ENCODE measurements around the gene STIM2. TPM values are rescaled to one million over a fixed set of nuclear protein-coding genes. Genes with fewer than 3 reads are reported as not detected.

STIM2 gene
- total RNA-seq, 2 donors from 2014 or later: 23.2 to 24.5 TPM

DNA sequence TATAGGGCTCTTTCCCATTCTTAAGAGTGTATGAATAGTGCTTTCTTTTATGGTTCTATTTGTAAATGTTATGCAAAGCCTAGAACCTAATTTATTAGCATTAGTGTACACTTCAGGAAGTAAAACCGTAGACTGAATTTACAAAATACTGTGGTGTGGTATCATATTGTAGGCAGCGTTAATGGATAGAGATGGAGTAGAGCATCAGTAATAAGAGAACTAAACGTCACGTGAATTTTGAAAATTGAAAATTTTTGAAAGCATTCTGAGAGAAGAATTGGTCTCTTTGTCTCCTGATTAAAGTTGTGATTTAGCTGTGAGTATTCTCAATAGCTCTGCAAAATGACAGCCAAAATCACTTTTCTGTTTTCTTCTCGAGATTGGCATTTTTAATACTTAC, 2.9 kb downstream of the STIM2 start:
- Mint-ChIP-seq H3K36me3 (ENCODE audit: low read depth) (no peaks in the 10 kb centered on the region), H3K27me3 (ENCODE audit: insufficient read depth) (no peaks in the 10 kb centered on the region), H3K27ac (no peak overlapping the region), H3K9me3 (no peaks in the 10 kb centered on the region), H3K4me1 (peaks cover 68% of the 10 kb centered on the region), H3K4me3 (no peak overlapping the region)
- H3K27me3 ChIP-seq (ENCODE audit: control insufficient read depth, insufficient read depth, low read length, poor library complexity, severe bottlenecking): no peaks in the 10 kb centered on the region
- H3K4me1 ChIP-seq (ENCODE audit: control insufficient read depth, insufficient read depth, low read length): peaks cover 11% of the 10 kb centered on the region
- H3K36me3 ChIP-seq (ENCODE audit: control insufficient read depth, insufficient read depth, low read length): no peaks in the 10 kb centered on the region
- 88 to 92% methylated on average over 4 to 5 of the region's 5 CpGs for WGBS, 2 experiments (ENCODE audit: insufficient coverage in 1 of 2, insufficient read length in 1 of 2)
- DNase-seq: no peak
- H3K4me3 ChIP-seq (ENCODE audit: low read length): no peak overlapping the region
- TF ChIP-seq, protein P1, sequence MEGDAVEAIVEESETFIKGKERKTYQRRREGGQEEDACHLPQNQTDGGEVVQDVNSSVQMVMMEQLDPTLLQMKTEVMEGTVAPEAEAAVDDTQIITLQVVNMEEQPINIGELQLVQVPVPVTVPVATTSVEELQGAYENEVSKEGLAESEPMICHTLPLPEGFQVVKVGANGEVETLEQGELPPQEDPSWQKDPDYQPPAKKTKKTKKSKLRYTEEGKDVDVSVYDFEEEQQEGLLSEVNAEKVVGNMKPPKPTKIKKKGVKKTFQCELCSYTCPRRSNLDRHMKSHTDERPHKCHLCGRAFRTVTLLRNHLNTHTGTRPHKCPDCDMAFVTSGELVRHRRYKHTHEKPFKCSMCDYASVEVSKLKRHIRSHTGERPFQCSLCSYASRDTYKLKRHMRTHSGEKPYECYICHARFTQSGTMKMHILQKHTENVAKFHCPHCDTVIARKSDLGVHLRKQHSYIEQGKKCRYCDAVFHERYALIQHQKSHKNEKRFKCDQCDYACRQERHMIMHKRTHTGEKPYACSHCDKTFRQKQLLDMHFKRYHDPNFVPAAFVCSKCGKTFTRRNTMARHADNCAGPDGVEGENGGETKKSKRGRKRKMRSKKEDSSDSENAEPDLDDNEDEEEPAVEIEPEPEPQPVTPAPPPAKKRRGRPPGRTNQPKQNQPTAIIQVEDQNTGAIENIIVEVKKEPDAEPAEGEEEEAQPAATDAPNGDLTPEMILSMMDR (conservative IDR thresholded peaks at IDR 0.05): no peak
- H3K9me3 ChIP-seq (ENCODE audit: control insufficient read depth, low read length): no peaks in the 10 kb centered on the region
- H3K9ac ChIP-seq (ENCODE audit: extremely low read depth, low read length, poor library complexity, severe bottlenecking): no peak overlapping the region
- H3K27ac ChIP-seq (ENCODE audit: low read depth, low read length): no peak overlapping the region

DNA sequence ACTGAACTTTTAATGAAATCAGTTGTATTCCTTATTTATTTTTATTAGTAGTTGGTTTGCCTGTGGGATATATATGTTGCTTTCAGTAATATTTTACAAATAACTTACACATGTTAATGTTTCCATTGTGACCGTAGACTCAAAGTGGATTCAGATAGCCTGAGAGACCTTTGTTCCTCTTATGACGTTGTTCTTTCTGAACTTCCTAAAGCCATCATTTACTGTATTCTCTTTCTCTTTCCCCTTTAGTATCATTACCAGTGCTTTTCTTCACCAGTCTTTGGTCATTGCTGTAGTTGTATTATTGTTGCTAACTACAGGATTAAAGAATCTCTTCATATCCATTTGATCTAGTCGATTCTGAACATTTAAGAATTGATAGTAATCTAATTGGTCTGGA, 4.3 kb downstream of the STIM2 start:
- TF ChIP-seq, protein P1 (conservative IDR thresholded peaks at IDR 0.05): no peak
- Mint-ChIP-seq H3K4me1 (peaks cover 59% of the 10 kb centered on the region), H3K9me3 (no peaks in the 10 kb centered on the region), H3K27me3 (ENCODE audit: insufficient read depth) (no peaks in the 10 kb centered on the region), H3K27ac (no peak overlapping the region), H3K36me3 (ENCODE audit: low read depth) (no peaks in the 10 kb centered on the region), H3K4me3 (no peak overlapping the region)
- no peaks in the 10 kb centered on the region for H3K9me3 ChIP-seq (ENCODE audit: control insufficient read depth, low read length)
- H3K27ac ChIP-seq (ENCODE audit: low read depth, low read length): no peak overlapping the region
- H3K4me3 ChIP-seq (ENCODE audit: low read length): no peak overlapping the region
- no peak for DNase-seq
- no peaks in the 10 kb centered on the region for H3K36me3 ChIP-seq (ENCODE audit: control insufficient read depth, insufficient read depth, low read length)
- H3K27me3 ChIP-seq (ENCODE audit: control insufficient read depth, insufficient read depth, low read length, poor library complexity, severe bottlenecking): no peaks in the 10 kb centered on the region
- peaks cover 9% of the 10 kb centered on the region for H3K4me1 ChIP-seq (ENCODE audit: control insufficient read depth, insufficient read depth, low read length)
- no peak overlapping the region for H3K9ac ChIP-seq (ENCODE audit: extremely low read depth, low read length, poor library complexity, severe bottlenecking)
- WGBS, 2 experiments (ENCODE audit: insufficient coverage in 1 of 2, insufficient read length in 1 of 2): 92 to 94% methylated on average over 2 to 3 of the region's 3 CpGs

DNA sequence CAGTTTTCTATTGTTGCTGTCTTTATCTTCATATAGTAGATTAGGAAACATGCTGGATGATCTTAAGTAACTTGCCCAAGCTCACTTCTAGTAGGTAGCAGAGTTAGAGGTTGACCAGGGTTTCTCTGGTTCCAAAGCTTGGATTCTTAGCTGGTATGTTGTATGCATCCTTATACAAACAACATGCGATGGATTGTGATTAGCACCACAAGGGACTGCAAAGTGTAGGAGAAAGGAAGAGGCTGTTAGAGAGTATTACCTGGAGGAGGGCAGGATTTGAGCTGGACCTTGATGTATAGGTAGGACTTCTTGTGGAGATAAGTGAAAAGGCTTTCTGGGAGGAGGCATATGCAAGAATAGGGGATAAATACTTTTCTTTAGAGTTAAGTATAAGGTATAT, 5.6 kb downstream of the STIM2 start:
- Histone ChIP-seq H3K9ac (ENCODE audit: extremely low read depth, low read length, poor library complexity, severe bottlenecking) (no peak overlapping the region), H3K4me3 (ENCODE audit: low read length) (no peak overlapping the region), H3K27me3 (ENCODE audit: control insufficient read depth, insufficient read depth, low read length, poor library complexity, severe bottlenecking) (no peaks in the 10 kb centered on the region), H3K36me3 (ENCODE audit: control insufficient read depth, insufficient read depth, low read length) (no peaks in the 10 kb centered on the region), H3K27ac (ENCODE audit: low read depth, low read length) (no peak overlapping the region), H3K4me1 (ENCODE audit: control insufficient read depth, insufficient read depth, low read length) (peaks cover 9% of the 10 kb centered on the region), H3K9me3 (ENCODE audit: control insufficient read depth, low read length) (no peaks in the 10 kb centered on the region)
- Mint-ChIP-seq H3K4me1 (peaks cover 64% of the 10 kb centered on the region), H3K27ac (peak overlapping the region; percentile 22), H3K4me3 (peak overlapping the region; percentile 11), H3K27me3 (ENCODE audit: insufficient read depth) (no peaks in the 10 kb centered on the region), H3K36me3 (ENCODE audit: low read depth) (no peaks in the 10 kb centered on the region), H3K9me3 (no peaks in the 10 kb centered on the region)
- WGBS, 2 experiments (ENCODE audit: insufficient coverage in 1 of 2, insufficient read length in 1 of 2): 68 to 83% methylated on average over 1 of the region's 1 CpG
- DNase-seq: no peak
- TF ChIP-seq, protein P1 (conservative IDR thresholded peaks at IDR 0.05): no peak
